Measurements from ENCODE around the gene RRP1.

Gene RRP1, protein sequence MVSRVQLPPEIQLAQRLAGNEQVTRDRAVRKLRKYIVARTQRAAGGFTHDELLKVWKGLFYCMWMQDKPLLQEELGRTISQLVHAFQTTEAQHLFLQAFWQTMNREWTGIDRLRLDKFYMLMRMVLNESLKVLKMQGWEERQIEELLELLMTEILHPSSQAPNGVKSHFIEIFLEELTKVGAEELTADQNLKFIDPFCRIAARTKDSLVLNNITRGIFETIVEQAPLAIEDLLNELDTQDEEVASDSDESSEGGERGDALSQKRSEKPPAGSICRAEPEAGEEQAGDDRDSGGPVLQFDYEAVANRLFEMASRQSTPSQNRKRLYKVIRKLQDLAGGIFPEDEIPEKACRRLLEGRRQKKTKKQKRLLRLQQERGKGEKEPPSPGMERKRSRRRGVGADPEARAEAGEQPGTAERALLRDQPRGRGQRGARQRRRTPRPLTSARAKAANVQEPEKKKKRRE

DNA sequence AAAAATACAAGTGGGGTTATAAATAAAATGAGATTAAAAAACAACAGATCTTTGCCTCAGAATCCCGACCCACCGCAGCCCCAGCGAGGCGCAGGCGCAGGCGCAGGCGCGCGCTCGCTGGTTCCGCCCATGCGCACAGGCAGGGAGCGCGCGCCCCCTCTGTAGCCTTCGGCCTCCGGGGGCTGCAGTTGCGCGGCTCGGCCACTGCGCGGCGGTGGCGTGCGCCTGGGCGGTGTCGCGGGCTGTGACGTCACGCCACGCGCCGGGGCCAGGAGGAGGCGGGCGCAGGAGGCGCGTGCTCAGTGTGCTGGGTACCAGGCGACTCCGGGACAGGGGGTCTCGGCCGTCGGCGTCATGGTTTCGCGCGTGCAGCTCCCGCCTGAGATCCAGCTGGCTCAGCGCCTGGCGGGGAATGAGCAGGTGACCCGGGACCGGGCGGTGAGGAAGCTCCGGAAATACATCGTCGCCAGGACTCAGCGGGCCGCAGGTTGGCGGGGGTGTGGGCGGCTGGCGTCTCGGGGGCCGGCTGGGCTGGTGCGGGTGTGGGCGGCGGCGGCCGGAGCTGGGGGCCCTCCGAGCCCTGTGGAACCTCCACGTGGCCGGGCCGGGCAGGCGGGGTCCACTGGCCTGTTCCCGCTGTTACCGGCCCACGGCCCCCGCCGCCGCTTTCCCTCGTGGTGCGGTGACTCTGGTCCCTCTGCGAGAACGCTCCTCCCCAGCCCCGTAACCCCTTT is at the start of gene RRP1:
RRP1 (plus strand) TSS at position 302 of the 734 bp plus-strand sequence; CDS start at position 355, 53 bp downstream.
- DNase-seq: peak; percentile 88

DNA sequence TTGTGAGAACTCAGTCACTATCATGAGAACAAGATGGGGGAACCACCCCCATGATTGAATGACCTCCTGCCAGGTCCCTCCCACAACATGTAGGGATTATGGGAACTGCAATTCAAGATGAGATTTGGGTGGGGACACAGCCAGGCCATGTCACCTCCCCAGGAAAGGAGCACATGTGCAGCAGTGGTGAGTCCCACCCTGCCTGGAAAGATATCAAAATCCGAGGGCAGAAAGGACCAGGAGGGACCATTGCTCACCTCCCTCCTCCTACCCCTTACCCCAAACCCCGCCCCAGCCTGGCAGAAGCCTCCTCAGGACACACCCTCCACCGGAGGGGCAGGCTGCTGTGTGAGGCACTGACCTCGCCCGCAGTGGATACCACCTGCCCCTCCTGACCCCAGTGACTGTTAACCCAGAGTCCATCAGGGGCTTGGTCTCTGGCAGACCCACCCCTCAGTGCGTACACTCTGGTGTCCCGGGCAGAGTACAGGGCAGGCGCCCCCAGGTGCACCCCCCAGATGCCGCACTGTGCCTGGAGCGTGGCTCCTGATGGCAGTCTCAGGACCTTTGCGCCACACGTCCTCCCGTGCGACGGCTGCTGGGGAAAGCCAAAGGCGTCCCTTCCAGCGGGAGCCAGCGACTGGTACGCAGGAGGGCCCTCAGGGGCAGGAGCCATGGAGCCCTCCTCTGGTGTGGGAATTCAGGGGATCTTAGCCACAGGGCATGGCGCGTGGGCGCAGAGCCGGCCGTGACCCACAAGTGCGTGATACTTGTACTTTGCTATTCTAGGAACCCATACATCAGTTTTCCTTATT is 49.5 kb upstream of the RRP1 start:
- DNase-seq: no peak

DNA sequence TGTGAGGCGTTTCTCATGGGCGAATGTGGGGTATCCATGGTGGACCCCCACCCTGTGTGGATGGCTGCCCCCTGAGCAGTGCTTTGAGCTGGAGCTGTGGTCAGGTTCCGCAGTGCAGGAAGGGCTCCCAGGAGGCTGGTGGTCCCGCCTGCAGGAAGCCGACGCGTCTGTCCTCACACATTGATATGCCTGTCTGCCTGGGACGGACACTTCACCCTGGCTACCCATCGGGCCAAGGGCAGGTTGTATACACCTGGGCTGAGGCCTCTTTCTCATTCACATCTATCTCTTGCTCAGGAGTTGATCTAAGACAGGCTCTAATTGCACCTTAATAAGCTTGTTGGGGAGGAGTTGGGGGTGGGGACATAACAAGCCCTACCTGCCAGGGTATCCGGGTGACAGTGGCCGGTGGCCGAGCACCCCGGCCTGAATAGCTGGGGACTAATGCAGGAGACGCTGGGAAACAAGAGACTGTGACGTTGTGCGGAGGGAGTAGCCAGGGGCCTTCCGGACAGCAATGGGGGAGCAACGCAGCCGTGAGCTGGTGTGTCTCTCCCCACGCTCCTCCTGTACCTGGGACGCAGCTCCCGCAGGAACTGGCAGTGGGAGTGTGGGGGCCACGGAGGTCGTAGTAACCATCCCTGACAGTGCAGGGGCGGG is 48.8 kb upstream of the RRP1 start:
- DNase-seq: peak; percentile 30

DNA sequence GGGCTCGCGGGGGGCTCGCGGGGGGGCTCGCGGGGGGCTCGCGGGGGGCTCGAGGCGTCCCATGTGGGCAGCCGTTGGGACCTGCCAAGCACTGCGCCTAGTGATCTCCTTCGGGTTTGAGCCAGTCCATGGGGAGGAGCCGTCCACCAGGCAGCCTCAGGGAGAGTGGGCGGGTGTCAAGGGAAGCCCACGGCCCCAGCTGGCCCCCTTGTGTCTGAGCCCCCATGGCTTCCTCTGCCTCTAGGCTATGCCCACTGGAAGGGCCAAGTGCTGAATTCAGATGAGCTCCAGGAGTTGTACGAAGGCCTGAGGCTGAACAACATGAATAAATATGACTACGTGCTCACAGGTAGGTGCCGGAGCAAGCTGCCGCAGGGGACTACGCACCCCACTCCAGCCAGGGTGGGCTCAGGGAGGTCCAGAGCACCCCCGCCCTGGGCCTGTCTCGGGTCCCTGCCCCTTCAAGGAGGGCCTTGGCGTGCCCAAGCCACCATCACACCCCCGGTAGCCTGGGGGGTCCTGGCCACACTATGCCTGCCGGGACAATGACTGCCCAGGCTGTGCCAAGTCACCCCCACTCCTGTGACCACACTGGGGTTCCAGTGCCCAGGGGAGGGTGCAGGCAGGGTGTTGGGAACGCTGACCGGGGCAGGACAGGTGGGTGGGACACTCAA is 47.8 kb upstream of the RRP1 start:
- DNase-seq: no peak

DNA sequence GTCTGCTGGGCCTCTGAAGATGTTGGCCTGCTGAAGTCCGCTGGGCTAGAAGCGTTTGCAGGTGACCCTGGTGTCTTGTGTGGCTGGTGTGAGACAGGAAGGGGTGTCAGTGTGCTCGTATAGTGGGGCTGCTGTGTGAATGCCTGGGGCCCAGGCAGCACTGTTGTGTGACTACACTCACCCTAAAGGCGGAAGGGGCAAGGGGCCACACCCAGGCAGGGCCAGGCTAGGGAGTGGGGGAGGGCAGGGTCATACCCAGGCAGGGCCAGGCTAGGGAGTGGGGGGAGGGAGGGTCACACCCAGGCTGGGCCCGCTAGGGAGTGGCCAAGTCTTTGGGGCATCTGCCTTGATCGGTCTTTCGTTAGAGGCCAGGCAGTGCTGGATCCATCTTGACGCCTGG is 45.4 kb upstream of the RRP1 start:
- DNase-seq: no peak

DNA sequence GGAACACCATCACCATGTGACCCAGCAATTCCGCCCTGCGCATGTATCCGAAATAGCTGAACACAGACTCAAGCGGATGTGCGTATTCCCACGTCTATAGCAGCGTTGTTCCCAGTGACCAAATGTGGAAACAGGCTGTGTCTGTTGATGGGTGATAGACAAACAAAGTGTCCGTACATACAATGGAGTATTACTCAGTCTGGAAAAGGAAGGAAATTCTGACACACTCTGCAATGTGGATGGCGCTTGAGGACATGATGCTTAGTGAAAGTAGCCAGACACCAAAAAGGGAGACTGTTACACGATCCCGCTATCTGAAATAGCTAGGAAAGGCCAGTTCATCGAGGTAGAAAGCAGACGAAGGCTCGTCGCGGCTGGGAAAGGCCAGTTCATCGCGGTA is 44.7 kb upstream of the RRP1 start:
- no peak for DNase-seq

DNA sequence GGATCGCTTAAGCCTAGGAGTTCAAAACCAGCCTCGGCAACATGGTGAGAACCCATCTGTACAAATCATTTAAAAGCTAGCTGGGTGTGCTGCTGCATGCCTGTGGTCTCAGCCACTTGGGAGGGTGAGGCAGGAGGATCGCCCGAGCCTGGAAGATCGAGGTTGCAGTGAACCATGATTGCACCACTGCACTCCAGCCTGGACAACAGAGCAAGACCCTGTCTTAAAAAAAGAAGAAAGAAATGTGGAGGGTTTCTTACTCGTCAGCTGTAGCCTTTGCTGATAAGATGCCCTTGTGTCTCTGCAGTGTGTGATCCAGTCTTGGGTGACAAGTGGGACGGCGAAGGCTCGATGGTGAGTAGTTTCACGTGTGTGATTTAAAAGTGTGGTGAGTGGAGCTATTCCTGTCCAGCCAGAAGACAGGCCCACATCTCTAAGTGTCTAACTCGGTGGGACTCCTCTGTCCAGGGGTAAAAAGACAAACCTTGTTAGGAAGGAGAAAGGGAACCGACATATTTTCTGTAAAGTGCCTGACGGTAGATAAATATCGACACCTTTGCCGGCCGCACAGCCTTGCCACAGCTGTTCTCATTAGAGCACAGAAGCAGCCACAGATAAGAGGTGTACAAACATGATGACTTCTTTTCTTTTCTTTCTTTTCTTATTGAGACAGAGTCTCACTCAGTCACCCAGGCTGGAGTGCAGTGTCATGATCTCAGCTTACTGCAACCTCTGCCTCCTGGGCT is 43.4 kb upstream of the RRP1 start:
- no peak for DNase-seq

DNA sequence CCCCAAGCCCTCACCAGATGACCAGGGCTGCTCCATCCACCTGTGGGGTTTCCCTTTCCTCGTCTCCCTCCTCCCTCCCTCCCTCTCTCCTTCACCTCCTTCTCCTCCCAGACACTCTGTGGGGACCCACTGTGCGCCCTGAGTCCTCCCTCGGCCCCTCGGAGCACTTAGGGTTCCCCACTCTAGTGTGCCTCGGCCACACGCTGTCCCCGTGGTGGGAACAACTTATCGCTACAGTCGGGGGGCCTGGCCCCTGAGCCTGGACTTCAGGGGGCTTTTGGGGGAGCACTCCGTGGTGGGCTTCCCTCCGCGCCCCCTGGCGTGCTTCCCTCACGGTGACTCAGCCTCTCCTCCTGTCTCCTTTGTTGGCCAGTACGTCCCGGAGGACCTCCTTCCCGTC is 40.8 kb upstream of the RRP1 start:
- no peak for DNase-seq

DNA sequence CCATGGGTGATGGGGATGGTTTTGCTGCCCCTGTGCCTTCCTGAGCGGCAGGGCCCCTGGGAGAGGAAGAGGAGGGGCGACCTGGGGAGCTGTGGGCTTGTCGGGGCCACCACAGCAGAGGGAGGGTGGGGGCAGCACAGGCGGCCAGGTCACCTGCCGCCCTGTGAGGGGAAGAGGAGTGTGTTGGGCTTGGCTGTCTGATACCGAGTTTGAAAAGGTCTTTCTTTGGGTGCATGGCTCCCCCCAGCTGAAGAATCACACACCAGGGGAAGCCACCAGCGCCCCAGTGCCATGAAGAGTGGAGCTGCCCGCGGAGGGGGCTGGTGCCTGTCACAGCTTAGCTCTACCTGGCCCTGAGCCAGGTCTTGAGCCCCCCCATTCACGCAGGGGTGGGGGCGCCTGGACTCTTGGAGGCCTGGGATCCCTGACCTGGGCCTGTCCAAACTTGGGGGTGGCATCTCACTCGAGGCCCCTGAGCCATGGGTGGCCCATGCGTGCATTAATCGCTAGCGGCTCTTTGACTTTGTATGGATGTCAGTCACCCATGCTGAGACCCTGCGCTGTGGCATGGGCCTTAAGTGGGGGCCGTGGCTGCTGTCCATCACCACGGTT is 39.6 kb upstream of the RRP1 start:
- no peak for DNase-seq

DNA sequence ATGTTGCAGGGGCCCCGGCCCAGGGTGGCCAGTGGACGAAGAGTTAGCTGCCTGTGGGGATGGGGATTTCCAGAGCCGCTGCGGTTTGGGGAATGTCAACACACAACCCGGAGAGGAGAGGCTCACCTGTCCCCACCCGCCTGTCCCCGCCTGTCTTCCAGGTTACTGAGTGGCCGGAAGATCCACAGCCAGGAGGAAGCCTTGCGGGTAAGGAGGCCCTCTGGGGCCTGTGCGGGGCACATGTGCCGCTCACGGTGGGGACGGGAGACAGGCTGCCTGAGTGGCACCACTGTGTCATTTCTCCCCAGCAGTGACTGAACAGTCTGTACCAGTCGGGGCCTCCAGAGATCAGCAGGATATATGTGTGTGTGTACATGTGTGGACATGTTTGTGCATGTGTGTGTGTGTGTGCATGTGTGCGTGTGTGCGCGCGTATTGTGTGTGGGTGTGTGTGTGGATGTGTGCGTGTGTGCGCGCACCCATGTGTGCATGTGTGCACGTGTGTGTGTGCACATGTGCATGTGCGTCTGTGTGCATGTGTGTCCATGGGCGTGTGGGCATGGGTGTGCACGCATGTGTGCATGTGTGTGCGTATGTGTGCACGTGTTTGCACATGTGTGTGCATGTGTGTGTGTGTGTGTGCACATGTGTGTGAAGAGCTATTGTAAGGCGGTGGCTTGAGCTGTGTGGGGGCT is 38.9 kb upstream of the RRP1 start:
- DNase-seq: no peak

DNA sequence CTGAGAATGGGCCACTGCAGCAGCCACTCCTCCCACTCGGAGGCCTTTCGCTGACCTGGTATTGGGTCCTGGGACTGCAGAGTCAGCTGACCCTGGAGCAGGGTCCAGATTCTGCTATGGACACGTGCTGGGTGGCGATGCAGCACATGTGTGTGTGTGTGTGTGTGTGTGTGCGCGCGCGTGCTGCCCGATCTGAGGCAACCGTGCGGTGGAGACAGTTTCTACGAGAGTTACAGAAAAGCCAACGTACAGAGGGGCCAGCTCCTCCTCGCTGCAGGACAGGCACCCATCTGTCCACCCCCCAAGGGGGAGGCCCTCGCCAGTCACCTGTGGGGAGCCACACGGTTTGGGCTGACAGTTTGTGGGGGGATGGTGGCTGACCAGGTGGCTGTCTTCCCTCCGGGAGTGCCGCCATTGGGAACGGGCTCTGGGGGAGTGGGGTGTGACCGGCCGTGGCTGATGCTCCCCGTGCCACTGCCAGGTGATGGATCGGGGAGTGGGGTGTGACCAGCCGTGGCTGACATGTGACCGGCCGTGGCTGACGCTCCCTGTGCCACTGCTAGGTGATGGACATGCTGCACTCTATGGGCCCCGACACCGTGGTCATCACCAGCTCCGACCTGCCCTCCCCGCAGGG is 37.3 kb upstream of the RRP1 start:
- DNase-seq: no peak

DNA sequence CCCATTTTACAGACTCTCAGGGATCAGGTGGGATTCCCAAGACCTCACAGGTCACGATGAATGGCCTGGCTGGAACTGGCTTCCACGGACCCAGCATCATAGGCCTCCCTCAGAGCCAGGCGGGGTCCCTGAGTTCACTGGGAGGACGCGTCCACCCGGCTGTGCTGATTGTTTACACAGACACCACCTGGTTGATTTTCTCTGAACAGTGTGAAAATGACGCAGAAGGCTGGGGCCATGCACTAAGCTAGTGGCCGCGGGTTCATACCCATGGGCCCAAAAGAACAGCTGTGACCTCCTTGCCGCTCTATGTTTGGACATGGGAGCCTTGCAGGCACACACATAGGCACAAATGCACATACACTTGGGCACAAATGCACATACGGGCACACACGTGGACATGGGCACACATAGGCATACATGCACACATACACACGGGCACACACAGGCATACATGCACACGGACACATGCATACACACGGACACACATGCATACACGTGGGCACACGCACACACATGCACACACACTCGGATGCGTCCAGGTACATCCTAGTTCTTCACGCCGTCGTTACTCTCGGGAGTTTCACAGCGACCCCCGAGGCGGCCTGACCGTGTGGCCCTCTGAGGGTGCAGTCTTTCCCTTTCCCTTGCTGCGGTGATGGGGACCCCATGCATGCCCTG is 36.5 kb upstream of the RRP1 start:
- no peak for DNase-seq

DNA sequence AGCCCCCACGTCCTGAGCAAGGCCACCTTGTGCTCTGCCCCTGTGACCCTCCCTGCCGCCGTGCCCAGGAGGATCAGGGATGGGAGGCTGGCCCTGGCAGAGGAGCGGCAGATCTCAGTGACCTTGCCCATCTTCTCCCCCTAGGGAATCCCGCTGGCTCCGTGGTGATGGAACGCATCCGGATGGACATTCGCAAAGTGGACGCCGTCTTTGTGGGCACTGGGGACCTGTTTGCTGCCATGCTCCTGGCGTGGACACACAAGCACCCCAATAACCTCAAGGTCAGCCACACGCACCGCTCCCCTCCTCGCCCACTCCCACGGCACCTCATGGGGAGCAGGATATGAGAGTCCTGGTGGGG is 36.0 kb upstream of the RRP1 start:
- no peak for DNase-seq

DNA sequence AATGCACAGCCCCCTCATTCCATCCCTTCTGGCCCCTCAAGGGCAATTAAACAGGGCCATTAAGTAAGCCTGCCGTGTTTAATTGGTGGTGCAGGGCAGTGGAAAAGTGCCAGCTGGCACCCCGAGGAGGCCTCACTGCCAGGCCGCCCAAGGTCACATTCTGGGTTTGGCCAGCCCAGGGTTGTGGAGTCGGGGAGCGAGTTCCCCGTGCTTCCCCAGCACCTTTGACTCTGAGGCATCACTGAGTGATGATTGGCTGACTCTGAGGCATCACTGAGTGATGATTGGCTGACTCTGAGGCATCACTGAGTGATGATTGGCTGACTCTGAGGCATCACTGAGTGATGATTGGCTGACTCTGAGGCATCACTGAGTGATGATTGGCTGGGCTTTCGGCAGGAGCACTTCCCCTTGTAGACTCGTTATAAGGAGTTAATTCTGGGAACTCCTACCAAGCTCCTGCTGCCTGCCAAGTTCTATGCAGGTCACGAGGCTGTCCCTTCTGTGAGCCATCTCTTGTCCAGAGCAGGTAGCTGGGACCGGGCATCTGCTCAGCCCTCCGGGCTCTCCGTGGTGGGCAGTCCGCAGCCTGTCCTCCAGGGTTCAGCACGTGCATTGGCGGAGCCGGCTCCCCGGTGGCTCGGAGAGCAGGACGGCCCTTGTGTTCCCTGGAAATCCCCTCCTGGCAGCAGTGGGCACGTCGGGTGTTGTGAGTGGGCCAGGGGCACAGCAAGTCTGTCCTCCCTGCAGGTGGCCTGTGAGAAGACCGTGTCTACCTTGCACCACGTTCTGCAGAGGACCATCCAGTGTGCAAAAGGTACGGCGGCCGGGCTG is 34.2 kb upstream of the RRP1 start:
- DNase-seq: no peak

DNA sequence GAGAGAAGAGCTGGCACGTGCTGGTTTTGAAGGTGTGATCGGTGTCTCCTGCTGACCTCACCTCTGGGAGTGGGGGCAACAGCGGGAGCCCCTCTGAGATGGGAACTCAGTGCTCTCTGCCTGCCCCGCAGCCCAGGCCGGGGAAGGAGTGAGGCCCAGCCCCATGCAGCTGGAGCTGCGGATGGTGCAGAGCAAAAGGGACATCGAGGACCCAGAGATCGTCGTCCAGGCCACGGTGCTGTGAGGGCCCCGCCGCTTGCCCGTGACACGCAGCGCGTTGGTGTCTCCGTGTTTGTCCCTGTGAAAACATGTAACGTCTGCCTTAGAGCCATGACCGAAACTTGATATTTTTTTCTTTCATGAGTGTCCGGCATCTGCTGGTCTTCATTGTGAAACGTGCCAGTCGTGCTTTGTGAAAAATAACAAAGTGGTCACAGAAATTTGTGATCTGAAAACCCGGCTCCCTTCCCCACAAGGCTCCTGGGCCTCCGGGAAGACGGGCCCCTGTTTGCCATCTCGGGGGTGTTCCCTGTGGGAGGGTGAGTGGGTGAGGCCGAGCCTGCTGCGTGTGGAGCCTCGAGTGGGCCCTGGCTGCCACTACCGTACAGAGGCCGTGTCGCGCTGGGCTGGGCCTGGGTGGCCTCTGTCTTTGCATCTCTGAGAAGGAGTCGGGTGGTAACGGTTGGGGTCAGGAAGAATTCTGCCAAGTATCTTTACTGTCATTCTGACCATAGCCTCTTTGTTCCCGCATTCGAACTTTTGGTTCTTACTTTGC is 33.4 kb upstream of the RRP1 start:
- DNase-seq: no peak

DNA sequence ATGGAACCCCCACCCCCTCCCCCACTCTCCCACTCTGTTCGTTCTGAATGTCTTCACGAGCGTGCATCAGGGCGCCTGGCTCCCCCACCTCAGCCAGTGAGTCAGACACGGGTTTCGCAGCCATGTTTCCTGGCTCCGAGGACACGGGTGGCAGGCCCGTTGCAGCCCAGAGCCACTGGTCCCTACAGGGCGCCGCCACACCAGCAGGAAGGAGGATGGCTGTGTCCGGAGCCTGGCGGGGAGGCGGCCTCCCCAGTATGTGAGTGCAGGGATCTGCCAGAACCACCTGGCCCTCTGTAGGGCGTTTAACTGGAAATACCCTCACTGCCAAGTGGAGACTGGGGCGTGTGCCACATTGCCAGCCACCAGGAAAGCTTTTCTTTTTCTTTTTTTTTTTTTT is 31.8 kb upstream of the RRP1 start:
- DNase-seq: no peak

DNA sequence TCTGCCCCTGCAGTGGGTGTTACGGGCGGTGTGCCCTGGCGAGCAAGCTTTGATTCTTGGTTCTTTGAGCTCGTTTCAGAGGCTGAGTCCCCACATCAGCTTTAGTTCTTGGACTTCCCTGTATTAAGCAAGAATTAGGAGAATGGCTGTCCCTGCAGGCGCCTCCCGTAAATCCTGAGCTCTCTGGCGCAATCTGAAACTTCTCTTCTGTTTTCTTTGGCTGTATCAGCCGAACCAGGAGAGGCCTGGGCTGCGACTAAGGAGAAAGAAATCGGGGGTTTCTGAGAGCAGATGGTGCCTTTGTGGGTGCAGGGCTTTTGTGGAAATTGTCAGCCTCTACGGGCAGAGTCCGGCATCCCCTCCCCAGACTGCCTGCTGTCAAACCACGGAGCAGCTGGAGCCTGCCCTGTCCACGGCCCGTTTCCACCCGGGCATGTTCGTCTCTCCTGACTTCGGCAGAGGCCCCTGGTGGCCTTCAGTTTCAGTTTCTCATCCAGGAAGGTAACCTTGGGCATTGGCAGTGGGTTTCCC is 31.2 kb upstream of the RRP1 start:
- no peak for DNase-seq

Data from NCI-H1048 (cell line).